22Rv1 (cell line): Measurements from ENCODE around the gene CNNM2.
"Not testable (repeated sequence)": the region's sequence is repeated elsewhere in the genome, so short reads cannot be mapped to it uniquely, and the experiment has no call there.

ENCODE experiments used
- CTCF ChIP-seq: fragments of 450-650 bp; IDR thresholded peaks from 2 replicates; pipeline ENCODE4 v1.5.1; 2017; ENCODE audit warnings: mild to moderate bottlenecking
- ZFX ChIP-seq: fragments of 450-650 bp; IDR thresholded peaks from 2 replicates; pipeline ENCODE4 v1.6.1; 2017; ENCODE audit warnings: antibody characterized with exemption, borderline replicate concordance

DNA sequence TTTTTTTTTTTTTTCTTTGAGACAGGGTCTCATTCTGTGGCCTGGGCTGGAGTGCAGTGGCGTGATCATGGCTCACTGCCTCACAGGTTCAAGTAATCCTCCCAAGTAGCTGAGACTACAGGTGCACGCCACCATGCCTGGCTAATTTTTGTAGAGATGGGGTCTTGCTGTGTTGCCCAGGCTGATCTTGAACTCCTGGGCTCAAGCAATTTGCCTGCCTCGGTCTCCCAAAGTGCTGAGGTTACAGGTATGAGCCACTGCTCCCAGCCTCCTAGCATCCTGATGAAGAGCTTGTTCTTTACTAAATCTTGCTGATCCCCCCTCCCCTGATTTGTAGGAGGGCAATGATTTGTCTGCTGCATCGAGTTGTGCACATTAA is 149.0 kb downstream of the CNNM2 start:
- TF ChIP-seq CTCF, ZFX: not testable (repeated sequence)
